Liver (tissue), 3 donors: ENCODE measurements around the gene VWDE.

Experiments used
- FOXA1 ChIP-seq: IDR thresholded peaks from 2 replicates; pipeline ENCODE4 v1.6.1; 2016; ENCODE audit warnings: antibody characterized with exemption
- GABPA ChIP-seq, 2 donors: IDR thresholded peaks in 1 of 2; conservative IDR thresholded peaks in 1 of 2; 2 replicates each; pipeline ENCODE4 v1.6.1; 2016; ENCODE audit warnings: antibody characterized with exemption in 2 of 2, mild to moderate bottlenecking in 1 of 2, moderate library complexity in 1 of 2
- JUND ChIP-seq, 2 donors: IDR thresholded peaks; 2 replicates each; pipeline ENCODE4 v1.6.1; 2016; ENCODE audit warnings: antibody characterized with exemption in 2 of 2
- RAD21 ChIP-seq, 2 donors: IDR thresholded peaks; 2 replicates each; pipeline ENCODE4 v1.6.1; 2016; ENCODE audit warnings: antibody characterized with exemption in 2 of 2, mild to moderate bottlenecking in 2 of 2
- SP1 ChIP-seq: IDR thresholded peaks from 2 replicates; pipeline ENCODE4 v1.6.1; 2018; ENCODE audit warnings: antibody characterized with exemption, mild to moderate bottlenecking
- TAF1 ChIP-seq: conservative IDR thresholded peaks from 2 replicates; pipeline ENCODE4 v1.6.1; 2016; ENCODE audit warnings: antibody characterized with exemption, mild to moderate bottlenecking
- YY1 ChIP-seq: IDR thresholded peaks from 2 replicates; pipeline ENCODE4 v1.6.1; 2016; ENCODE audit warnings: antibody characterized with exemption, mild to moderate bottlenecking
- TF ChIP-seq, protein P1 (sequence below): IDR thresholded peaks from 2 replicates; pipeline ENCODE4 v1.6.1; 2016; ENCODE audit warnings: antibody characterized with exemption
- TF ChIP-seq, protein P2 (sequence below): fragments of 150-350 bp; IDR thresholded peaks from 2 replicates; pipeline ENCODE4 v1.5.1; 2017; ENCODE audit warnings: improper control_type of control experiment, low read depth, low read length; ENCODE audit not compliant: missing input control
- TF ChIP-seq, protein P3 (sequence below): IDR thresholded peaks from 2 replicates; pipeline ENCODE4 v1.6.1; 2016; ENCODE audit warnings: antibody characterized with exemption, mild to moderate bottlenecking
- donor health status: healthy.
- donor health status: healthy.

DNA sequence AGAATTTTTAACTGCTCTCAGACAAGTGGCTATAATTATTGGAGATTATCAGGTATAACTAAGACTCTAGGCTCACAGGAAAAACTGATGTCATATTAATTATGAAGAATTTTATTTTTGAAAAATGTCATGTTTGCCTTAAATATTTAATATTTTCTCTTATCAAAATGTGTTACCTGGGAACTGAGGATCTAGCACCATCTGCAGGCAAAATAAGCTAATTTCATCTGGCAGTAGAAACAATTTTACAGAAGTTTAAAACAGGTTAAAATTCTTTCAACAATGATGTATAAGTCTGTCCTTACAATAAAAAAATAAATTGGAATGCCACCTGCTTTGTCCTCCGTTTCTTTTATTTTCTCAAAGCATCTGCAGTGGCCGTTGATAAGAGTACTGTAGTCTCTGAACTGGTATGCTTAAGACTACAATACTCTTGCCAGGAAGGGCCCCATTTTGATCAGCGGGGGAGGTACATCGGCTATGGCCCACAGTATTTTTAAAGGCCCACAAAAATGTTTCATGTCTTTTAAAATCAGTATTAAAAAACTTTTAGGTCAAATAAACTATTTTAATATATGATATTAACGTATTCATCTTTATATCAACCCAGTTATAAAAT lies 81.3 kb downstream of the VWDE start:
- TF ChIP-seq, protein P1, sequence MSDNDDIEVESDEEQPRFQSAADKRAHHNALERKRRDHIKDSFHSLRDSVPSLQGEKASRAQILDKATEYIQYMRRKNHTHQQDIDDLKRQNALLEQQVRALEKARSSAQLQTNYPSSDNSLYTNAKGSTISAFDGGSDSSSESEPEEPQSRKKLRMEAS: no peak
- TF ChIP-seq, protein P2, sequence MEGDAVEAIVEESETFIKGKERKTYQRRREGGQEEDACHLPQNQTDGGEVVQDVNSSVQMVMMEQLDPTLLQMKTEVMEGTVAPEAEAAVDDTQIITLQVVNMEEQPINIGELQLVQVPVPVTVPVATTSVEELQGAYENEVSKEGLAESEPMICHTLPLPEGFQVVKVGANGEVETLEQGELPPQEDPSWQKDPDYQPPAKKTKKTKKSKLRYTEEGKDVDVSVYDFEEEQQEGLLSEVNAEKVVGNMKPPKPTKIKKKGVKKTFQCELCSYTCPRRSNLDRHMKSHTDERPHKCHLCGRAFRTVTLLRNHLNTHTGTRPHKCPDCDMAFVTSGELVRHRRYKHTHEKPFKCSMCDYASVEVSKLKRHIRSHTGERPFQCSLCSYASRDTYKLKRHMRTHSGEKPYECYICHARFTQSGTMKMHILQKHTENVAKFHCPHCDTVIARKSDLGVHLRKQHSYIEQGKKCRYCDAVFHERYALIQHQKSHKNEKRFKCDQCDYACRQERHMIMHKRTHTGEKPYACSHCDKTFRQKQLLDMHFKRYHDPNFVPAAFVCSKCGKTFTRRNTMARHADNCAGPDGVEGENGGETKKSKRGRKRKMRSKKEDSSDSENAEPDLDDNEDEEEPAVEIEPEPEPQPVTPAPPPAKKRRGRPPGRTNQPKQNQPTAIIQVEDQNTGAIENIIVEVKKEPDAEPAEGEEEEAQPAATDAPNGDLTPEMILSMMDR: peak; percentile 70
- TF ChIP-seq SP1 (no peak), GABPA (IDR thresholded peaks at IDR 0.05 in 1 of 2, conservative IDR thresholded peaks at IDR 0.05 in 1 of 2) (no peak), JUND (IDR thresholded peaks at IDR 0.05) (no peak), YY1 (no peak), TAF1 (no peak), FOXA1 (no peak), RAD21 (IDR thresholded peaks at IDR 0.05) (peak; percentile 86)
- TF ChIP-seq, protein P3, sequence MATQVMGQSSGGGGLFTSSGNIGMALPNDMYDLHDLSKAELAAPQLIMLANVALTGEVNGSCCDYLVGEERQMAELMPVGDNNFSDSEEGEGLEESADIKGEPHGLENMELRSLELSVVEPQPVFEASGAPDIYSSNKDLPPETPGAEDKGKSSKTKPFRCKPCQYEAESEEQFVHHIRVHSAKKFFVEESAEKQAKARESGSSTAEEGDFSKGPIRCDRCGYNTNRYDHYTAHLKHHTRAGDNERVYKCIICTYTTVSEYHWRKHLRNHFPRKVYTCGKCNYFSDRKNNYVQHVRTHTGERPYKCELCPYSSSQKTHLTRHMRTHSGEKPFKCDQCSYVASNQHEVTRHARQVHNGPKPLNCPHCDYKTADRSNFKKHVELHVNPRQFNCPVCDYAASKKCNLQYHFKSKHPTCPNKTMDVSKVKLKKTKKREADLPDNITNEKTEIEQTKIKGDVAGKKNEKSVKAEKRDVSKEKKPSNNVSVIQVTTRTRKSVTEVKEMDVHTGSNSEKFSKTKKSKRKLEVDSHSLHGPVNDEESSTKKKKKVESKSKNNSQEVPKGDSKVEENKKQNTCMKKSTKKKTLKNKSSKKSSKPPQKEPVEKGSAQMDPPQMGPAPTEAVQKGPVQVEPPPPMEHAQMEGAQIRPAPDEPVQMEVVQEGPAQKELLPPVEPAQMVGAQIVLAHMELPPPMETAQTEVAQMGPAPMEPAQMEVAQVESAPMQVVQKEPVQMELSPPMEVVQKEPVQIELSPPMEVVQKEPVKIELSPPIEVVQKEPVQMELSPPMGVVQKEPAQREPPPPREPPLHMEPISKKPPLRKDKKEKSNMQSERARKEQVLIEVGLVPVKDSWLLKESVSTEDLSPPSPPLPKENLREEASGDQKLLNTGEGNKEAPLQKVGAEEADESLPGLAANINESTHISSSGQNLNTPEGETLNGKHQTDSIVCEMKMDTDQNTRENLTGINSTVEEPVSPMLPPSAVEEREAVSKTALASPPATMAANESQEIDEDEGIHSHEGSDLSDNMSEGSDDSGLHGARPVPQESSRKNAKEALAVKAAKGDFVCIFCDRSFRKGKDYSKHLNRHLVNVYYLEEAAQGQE: no peak
